ENCODE results near the gene BTBD6.

Gene BTBD6

GRCh38 chr14:105248368-105249181, at the start of gene BTBD6:
Gene BTBD6 (plus strand): TSS chr14:105248533. CDS start chr14:105248712, 179 bp downstream.
- DNase-seq (ENCODE audit: low spot score), result peak; percentile 85

GRCh38 chr14:105198588-105198987, 49.7 kb upstream of the BTBD6 start:
- no peak for DNase-seq (ENCODE audit: low spot score)

GRCh38 chr14:105199093-105199492, 49.2 kb upstream of the BTBD6 start:
- DNase-seq (ENCODE audit: low spot score), result no peak

- no peak for DNase-seq (ENCODE audit: low spot score)
Measured at GRCh38 chr14:105200074-105200473, 48.3 kb upstream of the BTBD6 start.

- DNase-seq (ENCODE audit: low spot score), result no peak
Measured at GRCh38 chr14:105200641-105201040, 47.7 kb upstream of the BTBD6 start.

GRCh38 chr14:105201156-105201924, 47.0 kb upstream of the BTBD6 start:
- DNase-seq (ENCODE audit: low spot score), result no peak

GRCh38 chr14:105201925-105202513, 46.3 kb upstream of the BTBD6 start:
- DNase-seq (ENCODE audit: low spot score), result no peak

- peak; percentile 56 for DNase-seq (ENCODE audit: low spot score)
Measured at GRCh38 chr14:105203057-105203531, 45.2 kb upstream of the BTBD6 start.

- no peak for DNase-seq (ENCODE audit: low spot score)
Measured at GRCh38 chr14:105203701-105204100, 44.6 kb upstream of the BTBD6 start.

- DNase-seq (ENCODE audit: low spot score), result no peak
Measured at GRCh38 chr14:105204206-105204930, 44.0 kb upstream of the BTBD6 start.

- DNase-seq (ENCODE audit: low spot score), result no peak
Measured at GRCh38 chr14:105204931-105205672, 43.2 kb upstream of the BTBD6 start.

- no peak for DNase-seq (ENCODE audit: low spot score)
Measured at GRCh38 chr14:105205673-105206208, 42.6 kb upstream of the BTBD6 start.

GRCh38 chr14:105206873-105207272, 41.5 kb upstream of the BTBD6 start:
- no peak for DNase-seq (ENCODE audit: low spot score)

- no peak for DNase-seq (ENCODE audit: low spot score)
Measured at GRCh38 chr14:105207460-105207901, 40.9 kb upstream of the BTBD6 start.

- no peak for DNase-seq (ENCODE audit: low spot score)
Measured at GRCh38 chr14:105207996-105208737, 40.2 kb upstream of the BTBD6 start.

- no peak for DNase-seq (ENCODE audit: low spot score)
Measured at GRCh38 chr14:105208738-105209075, 39.6 kb upstream of the BTBD6 start.

- no peak for DNase-seq (ENCODE audit: low spot score)
Measured at GRCh38 chr14:105209091-105209490, 39.2 kb upstream of the BTBD6 start.

- no peak for DNase-seq (ENCODE audit: low spot score)
Measured at GRCh38 chr14:105209646-105210045, 38.7 kb upstream of the BTBD6 start.

GRCh38 chr14:105210266-105211025, 37.9 kb upstream of the BTBD6 start:
- no peak for DNase-seq (ENCODE audit: low spot score)
